Kidney (tissue), 14 donors: ENCODE measurements around the gene RSPO3. TPM values are rescaled to one million over a fixed set of nuclear protein-coding genes. Genes with fewer than 3 reads are reported as not detected.
A peak's percentile ranks its signal among the peaks of the same experiment; 100 is the strongest.
"Not testable (repeated sequence)": the region's sequence is repeated elsewhere in the genome, so short reads cannot be mapped to it uniquely, and the experiment has no call there.

Experiments used
- DNase-seq, 5 donors: peaks; one replicate each; pipeline ENCODE4 v3.0.0-alpha.2; 2013 to 2020
- FAIRE-seq: peaks from 2 replicates; lab custom pipeline; 2012; peaks lifted over from hg19 to GRCh38; lab: Jason Lieb, UNC
- H3K27ac ChIP-seq, 2 donors: one replicate each; pipeline ENCODE4 v1.7.0; 2013; ENCODE audit warnings: low read depth in 2 of 2, low read length in 2 of 2, inconsistent platforms in 1 of 2
- H3K27me3 ChIP-seq: one replicate; pipeline ENCODE4 v1.7.1; 2013; ENCODE audit warnings: low read length, inconsistent platforms; ENCODE audit not compliant: control insufficient read depth, insufficient read depth
- H3K36me3 ChIP-seq, 3 donors: one replicate each; pipeline versions ENCODE4 v1.7.0 to v1.7.1; 2013; ENCODE audit warnings: low read length in 3 of 3, control low read depth in 1 of 3, inconsistent platforms in 1 of 3; ENCODE audit not compliant: insufficient read depth in 3 of 3, control insufficient read depth in 2 of 3
- H3K4me1 ChIP-seq, 3 donors: one replicate each; pipeline versions ENCODE4 v1.7.0 to v1.7.1; 2013; ENCODE audit warnings: low read length in 3 of 3, inconsistent platforms in 1 of 3, low read depth in 1 of 3; ENCODE audit not compliant: control insufficient read depth in 2 of 3, insufficient read depth in 2 of 3
- H3K4me3 ChIP-seq, 3 donors: one replicate each; pipeline versions ENCODE4 v1.7.0 to v1.8.1; 2013; ENCODE audit warnings: low read length in 3 of 3, control low read depth in 1 of 3, inconsistent platforms in 1 of 3
- H3K9ac ChIP-seq, 3 donors: one replicate each; pipeline versions ENCODE4 v1.7.0 to v1.7.1; 2013; ENCODE audit warnings: low read length in 3 of 3, control low read depth in 1 of 3, inconsistent platforms in 1 of 3
- H3K9me3 ChIP-seq, 3 donors: one replicate each; pipeline versions ENCODE4 v1.7.0 to v1.7.1; 2013; ENCODE audit warnings: low read length in 3 of 3, control low read depth in 1 of 3, inconsistent platforms in 1 of 3; ENCODE audit not compliant: control insufficient read depth in 2 of 3, insufficient read depth in 1 of 3
- intact Hi-C: fragments of 100-400 bp; cut with DNase I; formaldehyde crosslinking; loops from one replicate; pipeline ENCODE4 v1.11.1; 2022
- polyA plus RNA-seq: library from polyadenylated mRNA; stranded (reverse); fragments of 350-450 nt; fragmentation: Illumina TruSeq; extraction: RNeasy Lipid Tissue Mini Kit (QIAGEN cat#74804); gene quantifications from one replicate; pipeline ENCODE4 v1.2.3, GENCODE V29; 2014; ENCODE audit warnings: low read depth, low replicate concordance; ENCODE audit not compliant: insufficient read depth
- total RNA-seq: library from RNA; stranded (reverse); fragmentation: NEBNext Ultra II Directional; extraction: Animal tissue kit (Norgen Biotek cat#: 25700); gene quantifications from one replicate; pipeline ENCODE4 v1.2.1, GENCODE V29; 2021
- TF ChIP-seq, protein P1 (sequence below): IDR thresholded peaks from 3 replicates; pipeline ENCODE4 v1.5.1; 2012; ENCODE audit warnings: mild to moderate bottlenecking, moderate library complexity, borderline replicate concordance; ENCODE audit not compliant: insufficient read depth; ENCODE audit errors: extremely low read depth
- donor health status: control.
- donor health status: control.
- donor health status: control.
- donor health status: control.
- donor health status: control.
- donor health status: DM: yes; HTN: yes; CAD: no.
- donor health status: Normal renal cell carcinoma (clear cell type).

The RSPO3 gene
- total and polyA plus RNA-seq, 2 donors from 2014 or later = 1.2 to 8.9 TPM

DNA sequence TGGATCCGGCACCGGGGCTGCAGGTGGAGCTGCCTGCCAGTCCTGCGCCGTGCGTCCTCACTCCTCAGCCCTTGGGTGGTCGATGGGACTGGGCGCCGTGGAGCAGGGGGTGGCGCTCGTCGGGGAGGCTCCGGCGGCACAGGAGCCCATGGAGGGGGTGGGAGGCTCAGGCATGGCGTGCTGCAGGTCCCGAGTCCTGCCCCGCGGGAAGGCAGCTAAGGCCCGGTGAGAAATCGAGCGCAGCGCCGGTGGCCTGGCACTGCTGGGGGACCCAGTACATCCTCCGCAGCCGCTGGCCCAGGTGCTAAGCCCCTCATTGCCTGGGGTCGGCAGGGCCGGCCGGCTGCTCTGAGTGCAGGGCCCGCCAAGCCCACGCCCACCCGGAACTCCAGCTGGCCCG is 96.1 kb downstream of the RSPO3 start:
- DNase-seq = peak in 1 of 5 donors; percentile 76
- H3K27me3 ChIP-seq, intact Hi-C loops, H3K27ac ChIP-seq, H3K36me3 ChIP-seq, H3K4me1 ChIP-seq, H3K9ac ChIP-seq, H3K9me3 ChIP-seq, H3K4me3 ChIP-seq, FAIRE-seq: not testable (repeated sequence)

DNA sequence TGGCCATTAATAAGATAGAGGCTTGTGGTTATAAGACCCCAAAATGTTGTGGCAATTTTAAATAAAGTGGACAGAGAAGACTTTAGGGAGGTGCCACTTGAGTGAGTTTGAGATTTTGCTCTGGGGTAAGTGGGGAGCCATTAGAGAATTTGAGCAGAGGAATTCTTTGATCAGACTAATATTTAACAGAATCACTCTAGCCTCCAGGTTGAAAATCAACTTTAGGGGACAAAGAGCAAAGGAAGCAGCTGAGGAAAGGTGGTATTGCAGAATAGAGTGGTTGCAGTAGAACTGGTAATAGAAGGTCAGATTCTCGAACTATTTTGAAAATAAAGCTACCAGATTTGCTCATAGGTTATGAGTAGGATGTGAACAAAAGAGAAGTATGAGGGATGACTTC is 97.5 kb downstream of the RSPO3 start:
- H3K27ac ChIP-seq = peak overlapping the region; percentile 11 to 26
- FAIRE-seq (no peak), DNase-seq (peak in 2 of 5 donors; percentile 29 to 40)
- H3K27me3 ChIP-seq = no peaks in the 10 kb centered on the region
- intact Hi-C loops = no loop called here
- no peak overlapping the region for H3K4me3 ChIP-seq
- H3K36me3 ChIP-seq = no peaks in the 10 kb centered on the region
- no peak overlapping the region for H3K9ac ChIP-seq
- TF ChIP-seq, protein P1, sequence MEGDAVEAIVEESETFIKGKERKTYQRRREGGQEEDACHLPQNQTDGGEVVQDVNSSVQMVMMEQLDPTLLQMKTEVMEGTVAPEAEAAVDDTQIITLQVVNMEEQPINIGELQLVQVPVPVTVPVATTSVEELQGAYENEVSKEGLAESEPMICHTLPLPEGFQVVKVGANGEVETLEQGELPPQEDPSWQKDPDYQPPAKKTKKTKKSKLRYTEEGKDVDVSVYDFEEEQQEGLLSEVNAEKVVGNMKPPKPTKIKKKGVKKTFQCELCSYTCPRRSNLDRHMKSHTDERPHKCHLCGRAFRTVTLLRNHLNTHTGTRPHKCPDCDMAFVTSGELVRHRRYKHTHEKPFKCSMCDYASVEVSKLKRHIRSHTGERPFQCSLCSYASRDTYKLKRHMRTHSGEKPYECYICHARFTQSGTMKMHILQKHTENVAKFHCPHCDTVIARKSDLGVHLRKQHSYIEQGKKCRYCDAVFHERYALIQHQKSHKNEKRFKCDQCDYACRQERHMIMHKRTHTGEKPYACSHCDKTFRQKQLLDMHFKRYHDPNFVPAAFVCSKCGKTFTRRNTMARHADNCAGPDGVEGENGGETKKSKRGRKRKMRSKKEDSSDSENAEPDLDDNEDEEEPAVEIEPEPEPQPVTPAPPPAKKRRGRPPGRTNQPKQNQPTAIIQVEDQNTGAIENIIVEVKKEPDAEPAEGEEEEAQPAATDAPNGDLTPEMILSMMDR = no peak
- H3K4me1 ChIP-seq = peaks cover 0 to 3% (median 2%) of the 10 kb centered on the region in 3 donors
- no peaks in the 10 kb centered on the region for H3K9me3 ChIP-seq

DNA sequence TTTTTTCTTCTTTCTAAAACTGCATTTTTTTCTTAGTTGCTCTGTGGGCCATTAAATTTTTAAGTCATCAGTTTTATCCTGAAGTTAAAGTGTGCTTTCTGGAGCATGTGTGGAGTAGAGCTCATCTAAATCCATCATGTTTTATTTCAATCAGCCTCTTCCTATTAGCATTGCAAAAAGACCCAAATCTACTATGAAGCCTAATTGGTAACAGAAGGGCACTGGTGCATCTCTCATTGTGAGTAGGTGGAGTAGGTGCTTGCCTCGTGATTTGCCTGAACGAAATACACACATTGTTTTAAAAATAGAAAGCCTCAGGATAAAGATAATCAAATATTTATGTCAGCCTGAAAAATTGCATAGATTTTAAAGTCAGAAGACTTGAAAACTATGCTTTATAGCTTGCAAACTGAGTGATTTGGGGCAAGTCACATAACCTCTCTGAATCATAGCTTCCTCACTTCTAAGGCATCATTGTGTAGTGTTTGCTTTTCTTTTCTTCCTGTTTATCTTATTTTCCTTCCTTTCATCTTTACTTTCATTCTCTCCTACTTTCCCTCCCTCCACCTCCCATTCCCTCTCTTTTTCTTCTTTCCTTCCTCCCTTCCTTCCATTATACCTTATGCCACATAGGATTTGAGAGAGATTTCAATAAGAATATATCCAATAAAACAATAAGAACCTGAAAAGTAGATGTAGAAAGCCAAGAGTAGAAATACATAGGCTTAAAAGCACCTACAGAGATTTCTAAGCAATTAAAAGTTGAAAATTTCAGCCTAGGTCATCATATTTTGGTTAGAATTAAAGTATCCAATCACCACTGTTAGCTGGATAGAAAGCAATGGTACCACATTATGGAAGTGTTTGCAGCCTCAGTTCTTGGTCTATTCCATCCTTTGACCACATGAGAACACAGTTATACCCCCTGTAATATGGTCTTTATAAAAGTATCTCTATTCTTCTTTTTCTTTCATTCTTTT is 98.6 kb downstream of the RSPO3 start:
- Histone ChIP-seq H3K36me3 (no peaks in the 10 kb centered on the region), H3K4me3 (no peak overlapping the region), H3K27ac (no peak overlapping the region), H3K27me3 (no peaks in the 10 kb centered on the region), H3K9ac (no peak overlapping the region), H3K9me3 (no peaks in the 10 kb centered on the region), H3K4me1 (peaks cover 0 to 3% (median 2%) of the 10 kb centered on the region in 3 donors)
- TF ChIP-seq, protein P1 = no peak
- intact Hi-C loops = no loop called here
- FAIRE-seq = no peak
- DNase-seq = no peak

DNA sequence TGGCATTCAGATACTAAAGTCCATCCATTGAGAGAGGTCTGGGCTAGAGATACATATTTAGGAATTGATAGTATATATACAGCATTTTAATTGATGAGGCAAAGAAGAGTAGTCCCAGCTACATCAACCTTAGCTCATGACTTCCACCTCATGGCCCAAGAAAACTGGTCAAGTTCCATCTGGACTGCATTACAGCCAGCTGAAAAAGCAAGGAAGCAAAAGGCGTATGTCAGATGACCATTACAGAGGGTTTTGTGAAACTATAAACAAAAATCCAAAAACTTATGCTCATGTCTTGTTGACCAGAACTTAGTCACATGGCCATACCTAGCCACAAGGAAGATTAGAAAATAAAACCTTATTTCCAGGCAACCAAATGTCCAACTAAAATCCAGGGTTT is 101.4 kb downstream of the RSPO3 start:
- TF ChIP-seq, protein P1 = no peak
- H3K9me3 ChIP-seq = no peaks in the 10 kb centered on the region
- intact Hi-C loops = no loop called here
- H3K27me3 ChIP-seq = no peaks in the 10 kb centered on the region
- no peaks in the 10 kb centered on the region for H3K36me3 ChIP-seq
- FAIRE-seq (no peak), DNase-seq (no peak)
- H3K27ac ChIP-seq = no peak overlapping the region
- no peak overlapping the region for H3K9ac ChIP-seq
- H3K4me1 ChIP-seq = peaks cover 0 to 3% (median 2%) of the 10 kb centered on the region in 3 donors
- no peak overlapping the region for H3K4me3 ChIP-seq
